Measurements from ENCODE around the gene C9orf152. TPM values are rescaled to one million over a fixed set of nuclear protein-coding genes. Genes with fewer than 3 reads are reported as not detected.

Gene C9orf152
- total RNA-seq, 1 donor from 2014 or later = not detected

GRCh38 chr9:110155751-110156150, 52.2 kb downstream of the C9orf152 start:
- no peak for ATAC-seq
- intact Hi-C loops (cut with DNase I) = no loop called here
- no peak for DNase-seq (ENCODE audit: low spot score)

- intact Hi-C loops (cut with DNase I) = no loop called here
- no peak for ATAC-seq
These were observed 54.5 kb downstream of the C9orf152 start for GRCh38 chr9:110153431-110153830.

GRCh38 chr9:110152704-110153374, 55.1 kb downstream of the C9orf152 start:
- DNase-seq (ENCODE audit: low spot score) (no peak), ATAC-seq (peak; percentile 23)
- intact Hi-C loops (cut with DNase I) = no loop called here

More at GRCh38 chr9:110153431-110153830, 54.5 kb downstream of the C9orf152 start:
- no peak for DNase-seq (ENCODE audit: low spot score)

Other genes starting within 250 kb of the C9orf152 start
- gene TXN, start 48.3 kb upstream of the C9orf152 start, total RNA-seq = 144 TPM
- not detected for gene TXNDC8, start 129.7 kb upstream of the C9orf152 start, total RNA-seq